HG03342 (cell line): Measurements from ENCODE around the gene IHH.

Experiments used
- ATAC-seq: cut with Tn5 transposase; IDR thresholded peaks from one replicate; pipeline ENCODE4 v1.9.1; 2021; ENCODE audit warnings: mild to moderate bottlenecking, moderate library complexity; ENCODE audit not compliant: unreplicated experiment

Gene IHH

DNA sequence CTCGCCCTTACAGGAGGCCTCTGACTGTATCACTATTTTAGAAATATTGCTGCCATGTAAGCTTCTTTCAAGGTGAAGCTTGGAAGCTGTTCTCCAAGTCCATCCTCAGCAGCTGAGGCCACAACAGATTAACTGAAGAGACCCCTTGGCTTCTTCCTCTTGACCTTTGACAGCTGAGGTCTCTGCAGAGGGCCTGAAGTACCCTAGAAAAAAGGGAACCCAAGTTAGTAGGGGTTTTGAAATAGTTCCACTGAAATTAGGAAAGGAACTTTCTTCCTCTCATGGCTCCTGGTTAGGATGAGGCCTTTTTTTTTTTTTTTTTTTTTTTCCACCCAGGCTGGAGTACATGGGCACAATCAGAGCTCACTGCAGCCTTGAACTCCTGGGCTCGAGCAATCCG lies 15.5 kb upstream of the IHH start:
- no peak for ATAC-seq

- ATAC-seq = no peak
Observed at GRCh38 chr2:219073413-219074129, 12.8 kb upstream of the IHH start.

DNA sequence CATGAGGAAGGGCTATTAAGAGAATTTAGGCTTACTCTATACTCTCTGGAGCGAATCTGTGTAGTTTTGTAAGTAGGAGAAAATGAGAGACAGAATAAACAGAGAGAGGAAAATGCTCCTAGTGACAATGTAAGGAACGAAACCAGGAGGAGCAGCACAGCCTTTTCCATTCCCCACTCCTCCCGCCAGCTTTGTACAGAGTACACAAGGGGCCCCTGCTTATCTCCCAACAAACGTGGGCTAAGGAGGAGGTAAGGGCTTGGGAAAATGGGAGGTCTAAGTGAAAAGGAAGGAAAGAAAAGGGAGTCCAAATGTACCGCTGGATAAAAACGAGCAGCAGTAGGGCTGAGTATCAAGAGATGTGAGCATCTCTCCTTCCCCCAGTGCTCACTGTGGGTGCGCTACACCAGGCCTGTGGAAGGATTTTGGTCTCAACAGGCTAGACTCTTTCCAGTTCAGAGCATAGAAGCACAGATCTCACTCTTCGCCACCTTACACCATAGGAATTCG lies 12.1 kb upstream of the IHH start:
- no peak for ATAC-seq

DNA sequence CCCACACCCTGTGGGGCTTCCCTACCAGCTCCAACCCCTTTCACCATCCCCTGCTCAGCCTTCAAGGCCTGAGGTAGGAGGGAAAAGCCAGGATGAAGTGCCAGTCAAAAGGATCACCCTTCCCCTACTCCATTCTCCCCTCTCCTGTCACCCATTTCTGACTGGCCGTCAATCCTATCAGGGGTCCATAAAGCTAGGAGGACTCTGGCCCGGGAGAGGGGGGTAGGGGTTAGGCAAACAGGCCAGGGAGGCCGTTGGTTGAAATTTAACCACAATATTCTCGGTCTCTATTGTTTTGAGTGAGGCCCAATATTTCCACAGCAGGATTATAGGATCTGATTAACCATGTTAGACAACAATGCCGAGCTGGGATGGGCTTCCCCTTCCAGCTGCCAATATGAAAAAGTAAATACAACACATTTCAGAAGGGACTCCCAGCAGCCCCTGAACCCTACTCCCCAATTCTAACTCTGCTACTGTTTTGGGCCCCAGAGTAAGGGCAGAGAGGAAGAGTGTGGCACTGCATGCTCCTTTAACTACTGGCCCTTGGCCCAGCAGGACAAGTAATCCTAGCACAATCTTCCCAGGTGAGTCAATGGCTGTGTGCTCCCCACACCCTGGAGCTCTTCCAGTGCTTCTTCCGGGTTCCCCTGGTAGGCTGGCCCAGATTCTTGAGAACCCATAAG lies 10.6 kb upstream of the IHH start:
- no peak for ATAC-seq

- no peak for ATAC-seq
Observed at GRCh38 chr2:219065484-219065883, 4.8 kb upstream of the IHH start.

- no peak for ATAC-seq
Observed at GRCh38 chr2:219062081-219062480, 1.4 kb upstream of the IHH start.

DNA sequence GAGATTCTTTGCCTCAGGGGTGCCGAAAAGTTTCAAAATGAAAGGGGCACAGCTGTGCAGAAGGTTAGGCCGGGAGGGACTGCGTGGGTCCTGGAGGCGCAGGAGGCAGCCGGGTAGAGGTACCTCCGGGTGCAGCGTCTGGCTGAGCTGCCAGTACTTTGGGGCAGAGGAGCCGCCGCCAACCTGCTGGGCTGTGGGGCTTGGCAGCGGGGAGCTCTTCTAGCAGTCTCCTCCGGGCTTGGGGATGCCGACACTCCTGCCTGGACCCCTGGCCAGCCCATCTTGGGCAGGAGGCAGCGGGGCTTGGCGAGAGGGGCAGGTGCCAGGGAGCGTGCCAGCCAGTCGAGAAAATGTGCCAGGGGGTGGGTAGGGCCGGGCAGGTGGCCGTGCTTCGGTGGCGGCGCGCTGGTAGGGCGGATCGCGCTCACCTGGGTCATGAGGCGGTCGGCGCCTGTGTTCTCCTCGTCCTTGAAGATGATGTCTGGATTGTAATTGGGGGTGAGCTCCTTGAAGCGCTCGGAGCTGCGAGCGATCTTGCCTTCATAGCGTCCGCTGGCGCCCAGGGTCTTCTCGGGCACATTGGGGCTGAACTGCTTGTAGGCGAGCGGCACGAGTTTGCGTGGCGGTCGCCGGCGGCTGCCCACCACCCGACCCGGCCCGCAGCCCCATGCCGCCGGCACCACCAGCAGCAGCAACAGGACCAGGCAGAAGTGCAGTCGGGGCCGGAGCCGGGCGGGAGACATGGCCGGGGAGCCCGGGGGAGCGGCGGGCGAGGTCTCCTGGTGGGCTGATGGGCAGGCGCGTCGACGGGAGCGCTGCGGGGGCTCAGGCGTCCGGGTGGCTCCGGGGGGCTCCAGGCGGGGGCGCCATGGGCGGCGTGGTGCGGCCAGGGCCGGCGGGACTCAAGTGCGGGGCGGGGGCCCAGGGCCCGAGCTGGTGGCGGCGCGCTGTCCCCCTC lies 717 bp downstream of the IHH start:
- ATAC-seq = no peak

- ATAC-seq = no peak
Observed at GRCh38 chr2:219059375-219059724, 1.4 kb downstream of the IHH start.

- ATAC-seq = no peak
Observed at GRCh38 chr2:219058541-219059374, 2.0 kb downstream of the IHH start.

DNA sequence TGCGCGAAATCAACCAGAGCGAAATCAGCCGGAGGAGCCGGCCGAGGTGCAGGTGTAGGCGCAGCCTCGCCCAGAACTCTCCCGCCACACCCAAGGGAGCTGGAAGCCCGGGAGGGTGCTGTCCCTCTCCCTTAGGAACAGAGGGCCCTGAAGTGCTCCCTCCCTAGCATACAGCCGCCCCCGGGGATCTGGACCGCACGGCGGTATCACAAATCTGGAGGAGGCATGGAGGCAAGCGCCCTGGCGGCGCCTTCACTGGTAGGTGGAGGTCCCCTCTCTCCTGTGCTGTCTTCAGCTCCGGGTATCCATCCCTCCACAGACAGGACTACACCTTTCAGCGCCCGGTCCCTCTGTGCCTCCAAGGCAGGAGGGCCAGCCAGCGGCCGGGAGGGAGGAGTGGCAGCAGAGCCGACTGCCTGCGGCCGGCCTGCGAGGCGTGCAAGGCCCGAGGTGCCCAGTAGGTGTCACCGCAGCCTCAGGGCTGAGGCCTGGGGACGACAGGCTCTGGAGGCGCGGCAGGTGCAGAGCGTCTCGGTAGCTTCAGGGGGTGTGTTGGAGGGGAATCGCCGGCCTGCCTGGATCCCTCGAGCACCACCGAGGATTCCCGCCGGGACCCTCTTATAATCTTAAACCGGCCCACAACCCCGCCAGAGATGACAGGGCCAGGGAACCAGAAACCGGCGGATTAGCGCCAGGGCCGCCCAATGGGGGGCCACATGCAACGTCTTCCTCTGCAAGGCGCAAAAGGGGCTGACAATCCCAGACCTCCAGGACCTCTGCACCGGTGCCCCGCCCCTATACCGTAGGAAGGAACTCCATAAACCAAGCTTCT lies 2.8 kb downstream of the IHH start:
- ATAC-seq = peak; percentile 89

- peak; percentile 14 for ATAC-seq
Observed at GRCh38 chr2:219056896-219057708, 3.6 kb downstream of the IHH start.

DNA sequence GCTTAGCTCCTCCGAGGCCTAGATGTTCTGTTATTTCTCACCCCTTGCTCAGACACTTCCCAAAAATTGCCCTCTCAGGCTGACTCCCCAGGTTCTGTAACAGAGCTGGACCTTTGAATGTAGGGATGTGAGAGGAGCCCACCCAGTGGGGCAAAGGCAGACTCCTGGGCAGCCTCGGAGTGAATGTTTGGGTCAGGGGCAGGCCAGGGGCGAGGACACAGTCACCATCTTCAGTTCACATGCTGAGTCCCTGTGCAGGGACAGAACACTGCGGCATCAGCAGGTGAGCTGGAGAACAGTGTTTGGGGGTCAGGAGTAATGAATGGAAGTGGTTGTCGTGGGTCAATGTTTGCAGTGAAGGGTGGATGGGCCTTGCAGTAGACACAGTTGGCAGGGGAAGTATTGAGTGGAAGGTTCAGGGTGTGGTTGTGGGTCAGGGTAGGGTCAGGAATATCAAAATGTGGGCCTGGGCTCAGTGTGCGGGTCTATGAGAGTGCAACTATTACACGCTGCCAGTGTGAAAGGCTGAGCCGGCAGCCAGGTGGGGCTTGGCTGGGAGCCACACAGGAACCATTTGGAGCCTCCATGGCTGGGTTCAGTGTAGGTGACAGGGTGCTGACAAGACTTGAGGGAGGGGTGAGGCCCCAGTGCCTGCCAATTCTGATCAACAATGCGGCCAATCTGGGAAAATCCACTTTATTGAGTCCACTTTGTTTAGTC lies 4.4 kb downstream of the IHH start:
- ATAC-seq = no peak

DNA sequence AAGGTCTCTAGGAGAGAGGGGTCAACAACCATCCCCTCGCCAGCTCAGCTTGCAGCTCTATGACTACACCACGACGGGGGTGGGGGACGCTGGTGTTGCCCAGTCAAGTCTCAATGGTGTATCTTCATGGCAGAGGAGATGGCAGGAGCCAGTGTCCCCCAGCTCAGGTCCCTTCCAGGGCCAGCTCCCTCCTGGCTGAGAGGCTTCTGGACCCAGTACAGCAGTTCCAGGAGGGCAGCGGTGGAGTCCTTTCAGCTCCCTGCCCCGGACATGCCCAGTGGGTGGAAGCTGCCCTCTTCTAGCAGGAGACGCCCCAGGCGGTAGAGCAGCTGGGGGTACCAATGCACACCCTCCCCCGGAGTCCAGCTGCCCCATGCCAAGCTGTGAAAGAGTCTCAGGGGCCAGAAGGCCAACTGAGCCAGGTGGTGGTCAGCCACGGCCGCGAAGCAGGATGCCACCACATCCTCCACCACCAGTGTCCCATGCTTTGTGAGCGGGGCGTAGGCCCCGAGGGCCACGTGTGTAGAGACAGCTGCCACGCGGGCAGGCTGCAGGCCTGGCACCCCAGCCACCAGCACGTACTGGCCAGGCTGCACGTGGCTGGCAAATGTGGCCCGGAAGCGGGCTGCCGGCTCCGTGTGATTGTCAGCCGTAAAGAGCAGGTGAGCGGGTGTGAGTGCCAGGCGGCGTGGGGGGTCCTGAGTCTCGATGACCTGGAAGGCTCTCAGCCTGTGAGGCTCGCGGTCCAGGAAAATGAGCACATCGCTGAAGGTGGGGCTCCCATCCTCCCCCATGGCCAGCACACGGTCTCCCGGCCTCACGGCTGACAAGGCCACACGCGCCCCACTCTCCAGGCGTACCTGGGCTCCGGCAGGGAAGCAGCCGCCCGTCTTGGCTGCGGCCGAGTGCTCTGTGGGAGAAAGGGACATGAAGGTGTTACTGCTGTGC lies 5.5 kb downstream of the IHH start:
- no peak for ATAC-seq

DNA sequence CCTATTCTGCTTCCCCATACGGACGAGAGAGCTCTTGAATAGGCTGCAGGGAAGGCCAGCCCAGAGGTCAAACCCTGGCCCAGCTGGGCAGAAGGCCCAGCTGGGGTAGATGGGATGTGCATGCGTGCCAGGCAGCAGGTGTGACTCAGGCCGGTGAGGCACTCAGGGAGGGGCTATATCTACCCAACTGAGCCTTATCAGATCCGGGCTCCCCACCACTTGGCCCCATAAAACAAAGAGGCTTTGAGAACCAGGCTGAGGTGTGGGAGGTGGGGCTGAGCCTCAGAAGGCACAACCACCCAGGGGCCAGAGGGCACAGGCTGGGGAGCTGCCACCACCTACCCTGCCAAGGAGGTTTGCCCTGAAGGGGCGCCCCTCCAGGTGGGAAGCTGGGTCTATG lies 11.4 kb downstream of the IHH start:
- no peak for ATAC-seq

- no peak for ATAC-seq
Observed at GRCh38 chr2:219045937-219046550, 14.7 kb downstream of the IHH start.

GRCh38 chr2:219042750-219043149 lies 18.0 kb downstream of the IHH start:
- no peak for ATAC-seq

GRCh38 chr2:219042157-219042556 lies 18.6 kb downstream of the IHH start:
- no peak for ATAC-seq
